GM21723 (cell line): ENCODE data around the gene SMIM20.
"Not testable (repeated sequence)": the region's sequence is repeated elsewhere in the genome, so short reads cannot be mapped to it uniquely, and the experiment has no call there.

ENCODE experiments used
- ATAC-seq: cut with Tn5 transposase; IDR thresholded peaks from one replicate; pipeline ENCODE4 v1.9.1; 2021; ENCODE audit warnings: mild to moderate bottlenecking, moderate library complexity; ENCODE audit not compliant: unreplicated experiment

SMIM20 gene

DNA sequence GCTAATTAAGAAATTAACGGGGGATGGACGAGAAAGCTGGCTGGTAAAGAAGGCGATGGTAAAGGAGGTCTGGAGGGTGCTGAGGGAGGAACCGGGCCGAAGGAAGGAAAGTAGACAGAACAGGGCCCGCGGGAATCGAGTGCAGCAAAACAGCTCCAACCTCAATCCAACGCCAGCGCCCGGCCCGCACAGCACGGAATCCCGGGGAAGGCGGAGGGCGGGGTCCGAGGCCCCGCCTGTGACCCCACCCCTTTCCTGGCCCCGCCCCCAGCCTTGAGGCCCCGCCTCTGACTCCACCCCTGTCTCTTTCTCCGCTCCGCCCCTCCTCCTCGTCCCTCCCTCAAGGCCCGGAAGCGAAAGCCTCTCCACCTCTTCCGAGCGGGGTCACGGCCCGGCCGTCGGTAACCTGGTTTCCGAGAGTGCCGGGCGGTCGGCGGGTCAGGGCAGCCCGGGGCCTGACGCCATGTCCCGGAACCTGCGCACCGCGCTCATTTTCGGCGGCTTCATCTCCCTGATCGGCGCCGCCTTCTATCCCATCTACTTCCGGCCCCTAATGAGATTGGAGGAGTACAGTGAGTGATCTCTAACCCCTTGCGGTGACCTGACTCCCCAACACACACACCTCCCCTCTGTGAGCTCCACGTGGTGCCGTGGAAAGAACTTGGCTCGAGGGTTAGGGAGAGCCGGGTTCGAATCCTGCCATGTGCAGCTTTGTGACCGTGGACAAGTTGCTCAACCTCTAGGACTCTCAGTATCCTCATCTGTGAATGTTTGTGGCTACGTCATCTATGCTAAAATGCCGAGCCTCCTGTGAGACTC, at the start of gene SMIM20:
Gene SMIM20 (plus strand): TSS at position 370 of the 819 bp plus-strand sequence. CDS start 94 bp downstream, at position 464.
- peak; percentile 93 for ATAC-seq

DNA sequence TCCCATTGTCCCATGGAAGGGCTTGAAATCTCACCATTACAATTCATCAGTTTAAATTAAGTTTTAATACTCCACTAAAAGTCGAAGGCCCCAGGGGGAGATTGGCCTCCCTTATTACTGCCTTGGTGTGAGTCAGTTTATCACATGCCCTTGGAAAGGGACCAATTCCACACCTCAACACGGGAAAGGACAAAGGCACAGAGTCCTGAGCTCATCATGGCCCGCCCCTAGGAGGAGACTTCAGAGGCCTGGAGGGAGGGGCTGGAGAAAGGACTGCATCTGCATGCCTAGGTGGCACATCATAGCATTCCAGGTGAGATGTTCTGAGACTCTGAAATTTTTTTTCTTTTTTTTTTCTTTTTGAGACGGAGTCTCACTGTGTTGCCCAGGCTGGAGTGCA, 48.4 kb upstream of the SMIM20 start:
- ATAC-seq: no peak

DNA sequence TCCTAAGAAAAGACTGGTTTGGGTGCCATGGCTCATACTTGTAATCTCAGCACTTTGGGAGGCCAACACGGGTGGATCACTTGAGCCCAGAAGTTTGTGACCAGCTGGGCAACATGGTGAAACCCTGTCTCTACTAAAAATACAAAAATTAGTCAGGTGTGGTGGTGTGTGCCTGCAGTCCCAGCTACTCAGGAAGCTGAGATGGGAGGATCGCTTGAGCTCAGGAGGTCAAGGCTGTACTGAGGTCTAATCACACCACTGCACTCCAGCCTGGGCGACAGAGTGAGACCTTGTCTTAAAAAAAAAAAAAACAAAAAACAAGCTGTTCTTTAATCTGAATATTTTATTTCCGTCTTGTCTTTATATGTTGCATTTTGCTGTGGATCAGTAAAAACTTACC, 47.6 kb upstream of the SMIM20 start:
- ATAC-seq: not testable (repeated sequence)

- ATAC-seq: no peak
These were observed 46.2 kb upstream of the SMIM20 start for GRCh38 chr4:25867781-25868294.

DNA sequence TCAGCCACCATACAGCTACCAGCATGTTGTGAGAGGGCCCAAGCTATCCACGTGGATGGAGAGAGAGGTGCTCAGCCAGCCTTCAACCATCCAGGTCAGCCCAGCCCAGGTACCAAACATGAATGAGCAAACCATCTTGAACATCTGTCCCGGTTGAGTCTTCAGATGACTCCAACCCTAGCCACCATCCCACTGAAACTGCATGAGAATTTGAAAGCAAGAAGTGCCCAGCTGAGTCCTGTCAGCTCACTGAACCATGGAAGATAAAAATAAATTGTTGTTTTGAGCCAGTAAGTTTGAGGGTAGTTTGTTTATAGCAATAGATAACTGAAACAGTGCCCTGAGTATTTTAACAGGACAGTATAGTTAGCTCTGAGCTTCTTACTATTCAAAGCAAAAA, 43.9 kb upstream of the SMIM20 start:
- ATAC-seq: peak; percentile 45

GRCh38 chr4:25872851-25873631, 41.0 kb upstream of the SMIM20 start:
- ATAC-seq: no peak

- ATAC-seq: no peak
These were observed 40.3 kb upstream of the SMIM20 start for GRCh38 chr4:25873632-25874129.

- ATAC-seq: no peak
These were observed 39.4 kb upstream of the SMIM20 start for GRCh38 chr4:25874655-25875054.

DNA sequence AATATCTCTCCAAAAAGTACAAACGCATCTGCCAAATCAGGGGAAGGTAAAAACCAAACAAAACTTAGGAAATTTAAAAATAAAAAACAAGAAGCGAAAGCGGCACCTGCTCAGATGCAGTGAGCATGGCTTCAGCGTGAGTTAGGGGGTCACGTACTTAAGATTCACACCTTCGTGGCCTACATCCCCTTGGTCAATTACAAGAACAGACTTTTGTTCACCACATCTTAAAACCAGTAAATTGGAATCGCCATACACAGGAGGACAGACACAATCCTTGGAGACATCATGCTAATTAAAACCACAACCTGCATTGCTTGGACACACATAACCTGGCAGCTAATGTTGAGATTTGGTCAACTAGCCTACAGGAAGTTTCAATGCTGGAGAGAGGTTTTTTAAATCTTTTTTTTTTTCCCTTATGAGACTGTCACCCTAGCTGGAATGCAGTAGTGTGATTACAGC, 38.7 kb upstream of the SMIM20 start:
- ATAC-seq: peak; percentile 67

GRCh38 chr4:25878676-25879075, 35.3 kb upstream of the SMIM20 start:
- no peak for ATAC-seq

- ATAC-seq: no peak
These were observed 34.9 kb upstream of the SMIM20 start for GRCh38 chr4:25879091-25879584.

GRCh38 chr4:25879587-25879986, 34.4 kb upstream of the SMIM20 start:
- ATAC-seq: no peak

DNA sequence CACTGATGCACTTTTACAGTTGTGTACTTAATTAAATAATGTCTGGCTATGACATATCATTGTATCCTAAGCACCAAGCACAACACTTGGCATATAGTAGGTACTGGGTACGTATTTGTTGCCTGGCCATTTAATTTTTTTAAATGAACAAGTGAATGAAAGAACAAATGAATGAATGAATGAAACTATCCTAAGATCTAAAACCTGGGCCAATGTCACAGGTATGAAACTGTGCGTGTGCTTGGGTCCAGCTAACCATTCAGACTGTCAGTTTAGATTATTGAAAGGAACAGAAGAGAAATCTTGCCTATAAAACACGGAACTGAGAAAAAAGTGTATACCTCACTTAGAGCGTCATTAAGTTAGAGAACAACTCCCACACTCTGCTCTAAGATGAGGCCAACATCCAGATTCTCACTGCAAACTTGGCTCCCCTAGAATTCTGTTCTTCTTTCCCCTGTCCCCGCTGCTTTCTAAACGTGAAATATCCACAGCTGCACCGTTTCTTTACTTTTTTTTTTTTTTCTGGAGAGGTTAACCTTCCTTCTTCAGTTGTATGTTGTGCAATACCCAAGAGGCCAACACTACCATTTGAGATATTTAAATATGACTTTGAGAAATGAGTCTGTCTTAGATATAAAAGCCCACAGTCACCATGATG, 33.9 kb upstream of the SMIM20 start:
- ATAC-seq: peak; percentile 55

- ATAC-seq: no peak
These were observed 32.8 kb upstream of the SMIM20 start for GRCh38 chr4:25881193-25881592.

- ATAC-seq: no peak
These were observed 31.8 kb upstream of the SMIM20 start for GRCh38 chr4:25882226-25882625.

DNA sequence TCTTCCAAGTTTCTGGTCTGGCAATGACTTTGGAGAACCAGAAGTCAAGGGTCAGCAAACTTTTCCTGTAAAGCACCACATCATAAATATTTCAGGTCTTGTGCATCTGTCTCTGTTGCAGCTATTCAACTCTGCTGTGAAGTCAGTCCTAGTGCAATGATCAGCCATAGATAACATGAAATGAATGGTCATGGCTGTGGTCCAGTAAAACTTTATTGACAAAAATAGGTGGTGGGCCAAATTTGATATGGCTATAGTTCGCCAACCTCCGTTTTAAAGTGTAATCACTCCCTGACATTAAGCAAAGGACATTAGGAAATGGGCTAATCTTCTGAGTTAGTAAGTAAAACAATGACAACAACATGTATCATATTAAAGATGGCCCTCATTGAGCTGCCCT, 30.5 kb upstream of the SMIM20 start:
- ATAC-seq: no peak

DNA sequence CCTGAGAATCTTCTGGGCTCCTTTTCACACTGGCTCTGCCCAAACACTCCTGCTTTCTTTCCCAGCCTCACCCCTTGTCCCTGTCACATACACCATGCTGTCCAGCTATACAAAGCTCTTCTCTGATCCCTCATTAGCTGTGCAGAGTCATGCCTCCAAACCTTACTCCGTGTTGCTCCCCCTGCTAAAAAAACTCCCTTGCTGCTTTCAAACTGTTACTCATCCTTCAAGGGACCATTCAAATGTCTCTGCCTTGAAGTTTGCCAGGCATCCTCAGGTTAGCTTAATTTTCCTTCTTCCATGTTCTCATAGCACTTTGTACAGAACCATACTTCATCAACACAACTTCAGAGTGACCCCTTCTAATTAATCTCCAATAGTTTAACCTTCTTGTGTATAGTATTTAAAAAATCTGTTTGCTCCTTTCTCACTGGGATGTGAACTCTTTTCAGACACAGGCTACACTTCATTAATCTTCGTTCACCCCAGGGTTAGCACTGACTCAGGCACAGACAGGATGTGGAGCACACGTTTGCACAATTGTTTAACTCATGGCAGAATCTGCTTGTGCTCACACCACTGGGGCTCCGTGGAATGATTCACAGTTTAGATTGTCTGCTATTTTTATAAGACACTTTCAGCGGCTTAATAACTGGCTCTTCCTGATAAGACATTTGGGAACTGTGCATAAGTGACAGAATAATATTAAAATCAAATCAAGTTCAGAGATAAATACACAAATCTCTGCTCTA, 29.8 kb upstream of the SMIM20 start:
- peak; percentile 66 for ATAC-seq

DNA sequence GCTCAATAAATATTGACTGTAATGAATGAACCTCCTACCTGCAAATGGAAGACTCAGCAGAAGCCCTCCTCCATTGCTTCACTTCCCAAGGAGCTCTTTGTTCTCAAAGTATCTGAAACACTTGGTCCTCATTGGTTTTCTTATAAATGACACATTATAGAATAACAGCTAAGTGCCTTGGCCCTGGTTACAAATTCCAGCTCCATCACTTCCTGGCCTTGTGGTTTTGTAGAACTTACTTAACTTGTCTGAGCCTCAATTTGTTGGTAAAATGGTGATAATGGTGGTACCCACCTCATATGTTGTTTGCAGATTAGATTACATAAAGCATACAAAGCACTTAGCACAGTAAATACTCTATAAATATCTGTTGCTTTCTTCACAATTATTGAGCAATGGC, 25.2 kb upstream of the SMIM20 start:
- ATAC-seq: no peak

DNA sequence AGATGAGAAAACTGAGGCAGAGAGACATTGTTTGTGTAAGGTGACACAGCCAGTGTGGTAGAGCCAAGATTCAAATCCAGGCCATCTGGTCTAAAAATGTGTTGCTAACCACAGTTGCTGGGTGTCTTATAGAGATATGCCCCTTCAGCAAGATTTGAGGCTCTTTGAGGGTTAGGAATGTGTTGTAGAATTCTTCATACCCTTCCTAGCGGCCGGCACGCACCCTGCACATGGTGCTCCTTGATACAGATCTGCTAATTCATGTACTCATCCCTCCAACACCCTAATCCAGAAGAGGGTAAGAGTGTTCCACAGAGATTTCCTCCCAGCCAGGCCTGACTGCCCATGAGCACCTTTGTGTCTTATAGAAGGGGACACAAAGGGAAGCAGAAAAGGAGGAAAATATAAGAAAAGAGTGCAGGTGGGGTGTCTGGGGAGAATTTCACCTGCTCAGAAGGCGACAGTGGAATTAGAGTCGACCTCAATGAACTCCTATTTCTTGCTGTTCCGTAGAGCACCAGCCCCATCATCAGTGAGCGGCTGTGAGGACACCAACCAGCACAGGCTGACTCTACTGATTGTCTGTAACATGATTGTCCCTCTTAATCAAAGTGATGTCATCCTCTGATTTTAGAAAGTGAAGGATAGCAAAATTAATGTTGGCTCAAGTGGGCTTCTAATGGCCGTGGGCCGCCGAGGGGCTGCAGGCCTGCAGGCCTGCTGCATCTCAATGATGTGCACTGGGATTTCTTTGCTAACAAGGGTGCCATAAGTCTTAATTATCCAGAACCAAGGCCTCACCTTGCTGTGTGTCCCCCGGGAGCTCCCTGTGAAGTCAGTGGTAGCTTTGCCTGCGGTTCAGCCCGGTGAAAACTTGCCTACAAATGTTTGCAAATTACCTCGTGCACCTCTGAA, 24.2 kb upstream of the SMIM20 start:
- no peak for ATAC-seq
